Ovary (tissue), 9 donors: ENCODE measurements around the gene IQCK. TPM values are rescaled to one million over a fixed set of nuclear protein-coding genes. Genes with fewer than 3 reads are reported as not detected.

Source experiments
- DNase-seq, 5 donors: peaks; one replicate each; pipeline ENCODE4 v3.0.0-alpha.2; 2019 to 2020
- H3K27ac ChIP-seq, 2 donors: fragments of 200-600 bp; one replicate each; pipeline versions ENCODE4 v1.5.1 to v1.8.0; 2019 to 2022
- H3K27me3 ChIP-seq: fragments of 200-600 bp; one replicate; pipeline ENCODE4 v1.8.0; 2022
- H3K36me3 ChIP-seq: fragments of 200-600 bp; sonication (generic); one replicate; pipeline ENCODE4 v1.5.1; 2019
- H3K4me1 ChIP-seq: one replicate; pipeline ENCODE4 v1.8.1; 2013; ENCODE audit warnings: mild to moderate bottlenecking, moderate library complexity; ENCODE audit not compliant: insufficient read depth
- H3K4me3 ChIP-seq: fragments of 200-600 bp; sonication (generic); one replicate; pipeline ENCODE4 v1.5.1; 2017
- H3K9me3 ChIP-seq, 2 donors: fragments of 200-600 bp in 1 of 2; sonication (generic) in 1 of 2; one replicate each; pipeline versions ENCODE4 v1.5.1 to v1.8.1; 2013 to 2019; ENCODE audit warnings: mild to moderate bottlenecking in 1 of 2, moderate library complexity in 1 of 2
- CTCF ChIP-seq, 3 donors: fragments of 450-650 bp in 2 of 3; fragments of 200-600 bp in 1 of 3; IDR thresholded peaks; one replicate each; pipeline versions ENCODE4 v1.5.1 to v1.8.0; 2016 to 2022; ENCODE audit warnings: antibody characterized with exemption in 3 of 3, mild to moderate bottlenecking in 1 of 3
- EP300 ChIP-seq: sonication (generic); formaldehyde crosslinking; IDR thresholded peaks from one replicate; pipeline ENCODE4 v1.6.1; 2017; ENCODE audit warnings: antibody characterized with exemption
- POLR2A ChIP-seq: fragments of 450-650 bp; IDR thresholded peaks from one replicate; pipeline ENCODE4 v1.6.1; 2017; ENCODE audit warnings: antibody characterized with exemption, mild to moderate bottlenecking, moderate library complexity
- WGBS, 3 donors: extraction: QIAGEN DNeasy Blood & Tissue Kit in 1 of 3; methylation state at CpG; one replicate each; pipeline versions ENCODE4 v1.1.5 to v1.1.7; 2013 to 2017; 5-methylcytosine and 5-hydroxymethylcytosine counted together
- intact Hi-C, 4 donors: fragments of 100-400 bp; cut with DNase I; formaldehyde crosslinking; loops; one replicate each; pipeline versions ENCODE4 v1.11.0 to v1.15.1; 2022 to 2023
- polyA plus RNA-seq, 2 donors: library from polyadenylated mRNA; stranded (reverse); fragments of 200-250 nt in 1 of 2; fragments of 350-450 nt in 1 of 2; fragmentation: Illumina TruSeq in 1 of 2; extraction: RNeasy Lipid Tissue Mini Kit (QIAGEN cat#74804) in 1 of 2; gene quantifications; one replicate each; pipeline ENCODE4 v1.2.3, GENCODE V29; 2013 to 2014
- total RNA-seq, 7 donors: library from RNA; depleted of rRNA in 2 of 7; stranded (reverse); fragments of >200 nt in 2 of 7; fragmentation: NEBNext Ultra II Directional in 3 of 7; extraction: Animal tissue kit (Norgen Biotek cat#: 25700) in 3 of 7; gene quantifications; one replicate each; pipeline versions ENCODE4 v1.1.0 to v1.2.4, GENCODE V29; 2016 to 2023
- donor health status: DM: no; HTN: no; CAD: no; lungs with moderate emphysema.
- donor health status: DM: no; HTN: no; CAD: no.
- donor health status: Bipolar disorder and iron deficiency.
- donor health status: DM: yes; HTN: yes; CAD: no.
- donor health status: DM: no; HTN: no; CAD: no.
- donor health status: DM: yes; HTN: yes; CAD: no.

The IQCK gene
- total and polyA plus RNA-seq, 9 donors, result 14.3 to 52.8 (median 18.0) TPM

DNA sequence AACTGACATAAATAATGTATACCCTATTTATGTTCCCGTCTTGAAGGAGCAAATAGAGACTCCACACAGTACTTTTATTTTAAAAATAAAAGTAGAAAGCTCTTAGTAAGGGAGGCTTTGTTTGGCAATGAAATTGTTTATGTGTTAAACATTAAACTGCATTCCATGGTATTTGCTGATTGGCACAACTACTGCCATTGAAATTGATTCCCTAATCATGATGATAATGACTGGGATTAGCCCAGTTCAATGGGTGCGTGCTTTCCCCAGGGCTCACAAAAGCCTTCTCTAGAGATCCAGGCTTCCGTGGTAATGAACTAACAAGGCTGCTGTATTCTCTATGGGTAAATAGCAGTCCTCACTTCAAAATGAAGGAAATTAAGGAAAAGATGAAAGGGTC is 99.1 kb downstream of the IQCK start:
- Histone ChIP-seq H3K4me3 (no peak overlapping the region), H3K36me3 (no peaks in the 10 kb centered on the region), H3K9me3 (no peaks in the 10 kb centered on the region), H3K27me3 (no peaks in the 10 kb centered on the region), H3K4me1 (no peaks in the 10 kb centered on the region), H3K27ac (no peak overlapping the region)
- no peak for TF ChIP-seq CTCF (IDR thresholded peaks at IDR 0.05)
- TF ChIP-seq EP300, result no peak
- no peak for TF ChIP-seq POLR2A
- intact Hi-C loops, result no loop called here
- 66 to 85% (median 81%) methylated on average over 3 of the region's 3 CpGs for WGBS, 3 donors
- no peak for DNase-seq

- Histone ChIP-seq H3K27ac (no peak overlapping the region), H3K9me3 (no peaks in the 10 kb centered on the region), H3K36me3 (no peaks in the 10 kb centered on the region), H3K4me3 (no peak overlapping the region), H3K4me1 (no peaks in the 10 kb centered on the region), H3K27me3 (no peaks in the 10 kb centered on the region)
- intact Hi-C loops, result no loop called here
- DNase-seq, result no peak
- 86 to 88% (median 87%) methylated on average over 7 of the region's 7 CpGs for WGBS, 3 donors
- no peak for TF ChIP-seq POLR2A
- TF ChIP-seq CTCF (IDR thresholded peaks at IDR 0.05), result no peak
- TF ChIP-seq EP300, result no peak
Observed at GRCh38 chr16:19817875-19818274, 99.8 kb downstream of the IQCK start.

DNA sequence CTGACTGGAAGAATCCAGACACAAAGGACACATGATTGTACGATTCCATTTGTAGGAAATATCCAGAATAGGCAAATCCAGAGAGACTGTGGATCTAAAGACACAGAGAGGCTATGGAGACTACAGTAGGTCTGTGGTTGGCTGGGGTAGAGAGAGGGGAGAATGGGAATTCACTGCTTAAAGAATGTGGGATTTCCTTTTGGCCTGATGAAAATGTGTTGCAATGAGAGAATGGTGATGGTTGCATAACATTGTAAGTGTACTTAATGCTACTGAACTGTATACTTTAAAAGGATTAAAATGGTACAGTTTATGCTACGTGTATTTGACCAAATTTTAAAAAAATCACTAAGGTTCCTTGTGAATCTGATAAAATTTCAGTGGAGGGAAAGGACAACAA is 104.5 kb downstream of the IQCK start:
- H3K36me3 ChIP-seq, result no peaks in the 10 kb centered on the region
- TF ChIP-seq CTCF (IDR thresholded peaks at IDR 0.05), result no peak
- no peak for TF ChIP-seq POLR2A
- no peak for TF ChIP-seq EP300
- WGBS, 3 donors, result 87 to 95% (median 94%) methylated on average over 2 of the region's 2 CpGs
- no peaks in the 10 kb centered on the region for H3K27me3 ChIP-seq
- H3K27ac ChIP-seq, result no peak overlapping the region
- no peaks in the 10 kb centered on the region for H3K4me1 ChIP-seq
- H3K4me3 ChIP-seq, result no peak overlapping the region
- intact Hi-C loops, result loop anchor here in 1 of 4 donors (5.0 kb wide), 1 partner anchor 235 kb away; no protein-coding TSS in a partner anchor
- no peak for DNase-seq
- H3K9me3 ChIP-seq, result no peaks in the 10 kb centered on the region

GRCh38 chr16:19823322-19823721 is 105.3 kb downstream of the IQCK start:
- Histone ChIP-seq H3K36me3 (no peaks in the 10 kb centered on the region), H3K9me3 (no peaks in the 10 kb centered on the region), H3K4me1 (no peaks in the 10 kb centered on the region), H3K27me3 (no peaks in the 10 kb centered on the region), H3K4me3 (no peak overlapping the region), H3K27ac (no peak overlapping the region)
- no peak for TF ChIP-seq CTCF (IDR thresholded peaks at IDR 0.05)
- no peak for TF ChIP-seq POLR2A
- no peak for TF ChIP-seq EP300
- intact Hi-C loops, result loop anchor here in 1 of 4 donors (5.0 kb wide), 1 partner anchor 236 kb away; no protein-coding TSS in a partner anchor
- 92 to 95% (median 93%) methylated on average over 6 of the region's 6 CpGs for WGBS, 3 donors
- no peak for DNase-seq
